Upper lobe of left lung (tissue), 6 donors: ENCODE results near the gene WDR11. TPM values are rescaled to one million over a fixed set of nuclear protein-coding genes. Genes with fewer than 3 reads are reported as not detected.

Experiments
- ATAC-seq, 2 donors: fragments of 200-7000 bp; cut with Tn5 transposase; one replicate each; pipeline ENCODE4 v1.9.1; 2022; ENCODE audit warnings: mild to moderate bottlenecking in 2 of 2, moderate library complexity in 2 of 2; ENCODE audit not compliant: low FRiP score in 2 of 2
- DNase-seq, 2 donors: peaks; one replicate each; pipeline ENCODE4 v3.0.0-alpha.2; 2019 to 2020
- H3K27ac ChIP-seq, 4 donors: fragments of 200-600 bp; sonication (generic); one replicate each; pipeline ENCODE4 v1.5.1; 2016 to 2019
- H3K27me3 ChIP-seq, 4 donors: fragments of 200-600 bp; sonication (generic); one replicate each; pipeline ENCODE4 v1.5.1; 2017 to 2019
- H3K36me3 ChIP-seq, 4 donors: fragments of 200-600 bp; sonication (generic); one replicate each; pipeline ENCODE4 v1.5.1; 2016 to 2019
- H3K4me1 ChIP-seq, 4 donors: fragments of 200-600 bp; sonication (generic); one replicate each; pipeline ENCODE4 v1.5.1; 2018 to 2019
- H3K4me3 ChIP-seq, 4 donors: fragments of 200-600 bp; sonication (generic); one replicate each; pipeline ENCODE4 v1.5.1; 2017 to 2019; ENCODE audit warnings: mild to moderate bottlenecking in 2 of 4, moderate library complexity in 1 of 4
- H3K9me3 ChIP-seq, 4 donors: fragments of 200-600 bp; sonication (generic); one replicate each; pipeline ENCODE4 v1.5.1; 2018 to 2019
- EP300 ChIP-seq, 4 donors: sonication (generic); formaldehyde crosslinking; IDR thresholded peaks; one replicate each; pipeline ENCODE4 v1.5.1; 2017; ENCODE audit warnings: antibody characterized with exemption in 4 of 4, control low read depth in 2 of 4
- POLR2A ChIP-seq, 4 donors: fragments of 450-650 bp; IDR thresholded peaks; one replicate each; pipeline ENCODE4 v1.5.1; 2016 to 2017; ENCODE audit warnings: antibody characterized with exemption in 4 of 4, mild to moderate bottlenecking in 2 of 4
- POLR2AphosphoS5 ChIP-seq, 2 donors: sonication (generic); formaldehyde crosslinking; IDR thresholded peaks; one replicate each; pipeline ENCODE4 v1.5.1; 2017; ENCODE audit warnings: antibody characterized with exemption in 2 of 2
- WGBS, 2 donors: methylation state at CpG; one replicate each; pipeline ENCODE4 v1.1.5; 2017 to 2018; 5-methylcytosine and 5-hydroxymethylcytosine counted together
- total RNA-seq, 6 donors: library from RNA; depleted of rRNA in 4 of 6; stranded (reverse); fragments of >200 nt in 4 of 6; gene quantifications; one replicate each; pipeline versions ENCODE4 v1.1.0 to v1.2.1, GENCODE V29; 2016 to 2021
- TF ChIP-seq, protein P1 (sequence below), 6 experiments: fragments of 450-650 bp in 4 of 6; fragments of 200-600 bp in 2 of 6; sonication (generic) in 2 of 6; IDR thresholded peaks; one replicate each; pipeline ENCODE4 v1.5.1; 2016 to 2019; ENCODE audit warnings: antibody characterized with exemption in 6 of 6
- donor health status: DM: no; HTN: no; CAD: no; lungs with moderate emphysema.
- donor health status: DM: no; HTN: yes; CAD: no; lungs with severe emphysema.

WDR11 gene
- total RNA-seq, 6 donors from 2014 or later: 35.6 to 69.1 (median 40.4) TPM

DNA sequence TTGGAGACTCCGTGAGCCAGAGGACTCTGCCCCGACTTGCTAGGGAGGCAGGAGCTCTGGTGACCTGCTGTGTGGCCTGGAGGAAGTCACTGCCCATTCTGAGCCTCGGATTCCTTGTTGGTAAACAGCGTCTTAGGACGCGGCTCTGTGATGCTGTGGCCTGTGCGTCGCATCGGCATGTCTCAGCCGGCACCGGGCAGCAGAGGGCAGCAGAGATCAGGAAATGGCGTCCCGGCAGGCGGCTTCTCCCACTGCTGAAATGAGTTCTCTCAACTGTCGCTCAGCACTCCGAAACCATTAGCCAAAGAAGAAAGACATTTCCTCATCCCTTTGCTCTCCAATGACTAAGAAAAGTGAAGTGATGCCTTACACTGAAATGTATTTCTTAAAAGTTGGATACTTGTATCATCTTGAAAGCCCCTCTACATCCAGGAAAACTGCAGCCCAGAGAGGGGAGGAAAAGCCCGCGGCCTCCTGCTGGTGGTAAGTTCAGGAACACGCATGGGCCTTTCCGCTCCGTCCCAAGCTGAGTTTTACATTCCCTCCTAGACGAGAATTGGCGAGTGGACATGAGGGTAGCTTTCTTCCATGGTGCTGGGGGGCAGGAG, 91.7 kb downstream of the WDR11 start:
- H3K27me3 ChIP-seq: no peaks in the 10 kb centered on the region
- peak; percentile 82 to 94 for ATAC-seq
- H3K4me3 ChIP-seq: no peak overlapping the region
- TF ChIP-seq EP300 (IDR thresholded peaks at IDR 0.05): no peak
- TF ChIP-seq, protein P1, sequence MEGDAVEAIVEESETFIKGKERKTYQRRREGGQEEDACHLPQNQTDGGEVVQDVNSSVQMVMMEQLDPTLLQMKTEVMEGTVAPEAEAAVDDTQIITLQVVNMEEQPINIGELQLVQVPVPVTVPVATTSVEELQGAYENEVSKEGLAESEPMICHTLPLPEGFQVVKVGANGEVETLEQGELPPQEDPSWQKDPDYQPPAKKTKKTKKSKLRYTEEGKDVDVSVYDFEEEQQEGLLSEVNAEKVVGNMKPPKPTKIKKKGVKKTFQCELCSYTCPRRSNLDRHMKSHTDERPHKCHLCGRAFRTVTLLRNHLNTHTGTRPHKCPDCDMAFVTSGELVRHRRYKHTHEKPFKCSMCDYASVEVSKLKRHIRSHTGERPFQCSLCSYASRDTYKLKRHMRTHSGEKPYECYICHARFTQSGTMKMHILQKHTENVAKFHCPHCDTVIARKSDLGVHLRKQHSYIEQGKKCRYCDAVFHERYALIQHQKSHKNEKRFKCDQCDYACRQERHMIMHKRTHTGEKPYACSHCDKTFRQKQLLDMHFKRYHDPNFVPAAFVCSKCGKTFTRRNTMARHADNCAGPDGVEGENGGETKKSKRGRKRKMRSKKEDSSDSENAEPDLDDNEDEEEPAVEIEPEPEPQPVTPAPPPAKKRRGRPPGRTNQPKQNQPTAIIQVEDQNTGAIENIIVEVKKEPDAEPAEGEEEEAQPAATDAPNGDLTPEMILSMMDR (IDR thresholded peaks at IDR 0.05): peak; percentile 69 to 96 (median 86)
- H3K9me3 ChIP-seq: no peaks in the 10 kb centered on the region
- H3K36me3 ChIP-seq: no peaks in the 10 kb centered on the region
- DNase-seq: peak; percentile 83 to 92
- H3K27ac ChIP-seq: no peak overlapping the region
- H3K4me1 ChIP-seq: peaks cover 0 to 10% (median 6%) of the 10 kb centered on the region in 4 donors
- WGBS, 2 donors: 19 to 31% methylated on average over 14 to 23 of the region's 23 CpGs

GRCh38 chr10:120943542-120943941, 92.4 kb downstream of the WDR11 start:
- H3K4me1 ChIP-seq: peaks cover 0 to 10% (median 6%) of the 10 kb centered on the region in 4 donors
- no peak overlapping the region for H3K4me3 ChIP-seq
- H3K9me3 ChIP-seq: no peaks in the 10 kb centered on the region
- ATAC-seq: no peak
- 90 to 100% methylated on average over 1 to 6 of the region's 6 CpGs for WGBS, 2 donors
- DNase-seq: no peak
- H3K27me3 ChIP-seq: no peaks in the 10 kb centered on the region
- TF ChIP-seq POLR2A (IDR thresholded peaks at IDR 0.05): no peak
- TF ChIP-seq EP300 (IDR thresholded peaks at IDR 0.05): no peak
- TF ChIP-seq POLR2AphosphoS5 (IDR thresholded peaks at IDR 0.05): no peak
- TF ChIP-seq, protein P1 (IDR thresholded peaks at IDR 0.05): no peak
- no peaks in the 10 kb centered on the region for H3K36me3 ChIP-seq
- H3K27ac ChIP-seq: no peak overlapping the region

- no peak for DNase-seq
- H3K4me3 ChIP-seq: no peak overlapping the region
- 80% methylated on average over 4 of the region's 4 CpGs; no CpG with 5 or more reads in 1 of the 2 donors for WGBS, 2 donors
- TF ChIP-seq, protein P1 (IDR thresholded peaks at IDR 0.05): no peak
- TF ChIP-seq EP300 (IDR thresholded peaks at IDR 0.05) (no peak), POLR2AphosphoS5 (IDR thresholded peaks at IDR 0.05) (no peak), POLR2A (IDR thresholded peaks at IDR 0.05) (no peak)
- H3K27ac ChIP-seq: peak overlapping the region in 2 of 4 donors; percentile 53 to 54
- H3K9me3 ChIP-seq: no peaks in the 10 kb centered on the region
- no peak for ATAC-seq
- H3K36me3 ChIP-seq: no peaks in the 10 kb centered on the region
- peaks cover 7 to 17% (median 12%) of the 10 kb centered on the region in 4 donors for H3K4me1 ChIP-seq
- peaks cover 0 to 7% (median 2%) of the 10 kb centered on the region in 4 donors for H3K27me3 ChIP-seq
These were observed 93.5 kb downstream of the WDR11 start for GRCh38 chr10:120944586-120945125.

DNA sequence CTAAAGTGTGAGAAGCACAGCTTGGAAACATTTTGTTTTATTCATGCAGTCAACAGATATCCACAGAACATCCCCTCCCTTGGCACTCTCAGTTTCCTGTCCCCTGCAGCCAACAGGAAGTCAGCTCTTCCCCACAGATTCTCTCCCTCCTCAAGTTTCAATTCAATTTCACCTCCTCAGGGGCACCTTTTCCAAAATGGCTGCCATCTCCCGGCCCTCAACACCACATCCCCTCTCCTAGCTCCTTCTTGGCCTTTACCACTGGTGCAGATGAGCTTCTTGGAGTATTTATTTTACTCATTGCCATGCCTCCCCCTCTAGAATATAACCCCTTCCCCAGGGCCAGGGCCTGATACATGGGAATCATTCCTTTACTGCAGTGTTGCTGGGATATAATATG, 94.0 kb downstream of the WDR11 start:
- H3K27ac ChIP-seq: peak overlapping the region in 2 of 4 donors; percentile 53 to 54

More for the DNA sequence above, 94.0 kb downstream of the WDR11 start:
- WGBS, 2 donors: 100% methylated on average over 1 of the region's 1 CpG
- peaks cover 0 to 12% (median 2%) of the 10 kb centered on the region in 4 donors for H3K27me3 ChIP-seq
- no peak for DNase-seq
- no peaks in the 10 kb centered on the region for H3K36me3 ChIP-seq
- no peak for ATAC-seq
- H3K9me3 ChIP-seq: no peaks in the 10 kb centered on the region
- H3K4me3 ChIP-seq: no peak overlapping the region
- TF ChIP-seq POLR2AphosphoS5 (IDR thresholded peaks at IDR 0.05) (no peak), EP300 (IDR thresholded peaks at IDR 0.05) (no peak), POLR2A (IDR thresholded peaks at IDR 0.05) (no peak)
- TF ChIP-seq, protein P1 (IDR thresholded peaks at IDR 0.05): no peak
- H3K4me1 ChIP-seq: peaks cover 8 to 21% (median 13%) of the 10 kb centered on the region in 4 donors
